ENCODE results near the gene KCNE5. TPM values are rescaled to one million over a fixed set of nuclear protein-coding genes. Genes with fewer than 3 reads are reported as not detected.
"Not testable (repeated sequence)": the region's sequence is repeated elsewhere in the genome, so short reads cannot be mapped to it uniquely, and the experiment has no call there.

Gene KCNE5
- total RNA-seq, 1 experiment from 2014 or later = 3.7 TPM

DNA sequence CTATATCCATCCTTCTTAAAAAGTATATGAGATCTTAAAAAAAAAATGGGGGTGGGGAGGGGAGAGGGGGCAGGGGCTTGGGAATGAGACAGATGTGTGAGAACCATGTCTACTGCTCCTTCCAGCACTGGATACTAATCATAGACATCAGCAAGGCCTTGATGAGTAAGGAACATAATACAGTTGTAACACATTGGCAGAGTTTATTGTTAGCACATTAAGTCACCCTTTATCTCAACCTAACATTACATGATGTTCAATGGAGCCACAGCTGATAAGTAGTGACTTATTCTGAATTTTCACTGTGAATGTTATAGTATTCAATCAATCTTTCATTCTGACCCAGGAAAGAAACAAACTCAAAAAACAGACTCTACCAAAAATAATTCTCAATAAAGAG is 47.3 kb upstream of the KCNE5 start:
- H2AK5ac ChIP-seq (ENCODE audit: insufficient read length, low read length) = no peak overlapping the region
- H3K27me3 ChIP-seq (ENCODE audit: insufficient read depth, low read length) = no peaks in the 10 kb centered on the region
- H4K8ac ChIP-seq (replicated peaks; ENCODE audit: insufficient read length, low read depth, low read length) = no peak overlapping the region
- no peak overlapping the region for H3K27ac ChIP-seq (ENCODE audit: insufficient read length, low read depth, low read length)
- H2BK15ac ChIP-seq (ENCODE audit: low read depth, low read length) = no peak overlapping the region
- Mint-ChIP-seq H3K4me3 (no peak overlapping the region), H3K27ac (no peak overlapping the region), H3K27me3 (ENCODE audit: low read depth) (no peaks in the 10 kb centered on the region), H3K36me3 (ENCODE audit: insufficient read depth in 1 of 3, low read depth in 3 of 3) (peaks cover 53 to 66% (median 53%) of the 10 kb centered on the region in 3 experiments), H3K9me3 (peaks cover 3 to 10% of the 10 kb centered on the region in 2 experiments; a peak in 4 of 5 replicates), H3K4me1 (no peaks in the 10 kb centered on the region)
- H3K56ac ChIP-seq (ENCODE audit: insufficient read length, low read depth, low read length) = no peak overlapping the region
- H2AFZ ChIP-seq (ENCODE audit: low read length) = no peak overlapping the region
- no peak overlapping the region for H3T11ph ChIP-seq (ENCODE audit: low read length)
- no peak for DNase-seq
- no peak overlapping the region for H3K23ac ChIP-seq (ENCODE audit: insufficient read length, low read depth, low read length)
- no peaks in the 10 kb centered on the region for H3K9me3 ChIP-seq (ENCODE audit: control insufficient read depth, low read depth, low read length)
- no peaks in the 10 kb centered on the region for H4K20me1 ChIP-seq (ENCODE audit: control insufficient read depth, insufficient read depth, insufficient read length)
- H2BK120ac ChIP-seq (ENCODE audit: low read depth, low read length, poor library complexity, severe bottlenecking) = no peak overlapping the region
- no peak overlapping the region for H3K14ac ChIP-seq (ENCODE audit: insufficient read depth, low read length)
- TF ChIP-seq CTCF (conservative IDR thresholded peaks at IDR 0.05) = no peak
- H3K18ac ChIP-seq (ENCODE audit: insufficient read length, low read depth, low read length) = no peak overlapping the region
- no peaks in the 10 kb centered on the region for H3K79me1 ChIP-seq (ENCODE audit: insufficient read depth, low read depth, low read length, poor library complexity, severe bottlenecking)
- no peaks in the 10 kb centered on the region for H3K4me1 ChIP-seq (ENCODE audit: insufficient read depth, low read length)
- no peaks in the 10 kb centered on the region for H3K79me2 ChIP-seq (ENCODE audit: insufficient read depth, low read length)
- H4K91ac ChIP-seq (ENCODE audit: insufficient read length, low read depth, low read length) = no peak overlapping the region
- no peak overlapping the region for H3K9ac ChIP-seq (ENCODE audit: extremely low read depth, insufficient read length, low read length)
- H3K4me2 ChIP-seq (ENCODE audit: insufficient read depth, insufficient read length, low read length) = no peak overlapping the region
- H4K5ac ChIP-seq (ENCODE audit: insufficient read length, low read depth, low read length) = no peak overlapping the region
- H2BK12ac ChIP-seq (ENCODE audit: insufficient read length, low read depth, low read length) = no peak overlapping the region
- H2BK5ac ChIP-seq (ENCODE audit: insufficient read length, low read length) = no peak overlapping the region
- H2BK20ac ChIP-seq (ENCODE audit: low read depth, low read length, poor library complexity, severe bottlenecking) = no peak overlapping the region
- H3K4ac ChIP-seq (ENCODE audit: low read depth, low read length) = no peak overlapping the region
- no peaks in the 10 kb centered on the region for H3K23me2 ChIP-seq (ENCODE audit: insufficient read length, low read depth, low read length, poor library complexity, severe bottlenecking)

GRCh38 chrX:109671170-109671569 is 46.2 kb upstream of the KCNE5 start:
- H2AK5ac ChIP-seq (ENCODE audit: insufficient read length, low read length); H4K91ac ChIP-seq (ENCODE audit: insufficient read length, low read depth, low read length); H3K4me1 ChIP-seq (ENCODE audit: insufficient read depth, low read length); H3K9ac ChIP-seq (ENCODE audit: extremely low read depth, insufficient read length, low read length); H2BK12ac ChIP-seq (ENCODE audit: insufficient read length, low read depth, low read length); H4K5ac ChIP-seq (ENCODE audit: insufficient read length, low read depth, low read length); H2BK20ac ChIP-seq (ENCODE audit: low read depth, low read length, poor library complexity, severe bottlenecking); H3K27me3 Mint-ChIP-seq (ENCODE audit: low read depth); DNase-seq; H3K27ac Mint-ChIP-seq; H3K56ac ChIP-seq (ENCODE audit: insufficient read length, low read depth, low read length); H4K8ac ChIP-seq (replicated peaks; ENCODE audit: insufficient read length, low read depth, low read length); H3K79me1 ChIP-seq (ENCODE audit: insufficient read depth, low read depth, low read length, poor library complexity, severe bottlenecking); H3K4me2 ChIP-seq (ENCODE audit: insufficient read depth, insufficient read length, low read length); H2BK15ac ChIP-seq (ENCODE audit: low read depth, low read length); H3K79me2 ChIP-seq (ENCODE audit: insufficient read depth, low read length); H2BK5ac ChIP-seq (ENCODE audit: insufficient read length, low read length); H3K4me3 Mint-ChIP-seq; H3K18ac ChIP-seq (ENCODE audit: insufficient read length, low read depth, low read length); H3K23ac ChIP-seq (ENCODE audit: insufficient read length, low read depth, low read length); H3K27ac ChIP-seq (ENCODE audit: insufficient read length, low read depth, low read length); H2AFZ ChIP-seq (ENCODE audit: low read length); H3K4ac ChIP-seq (ENCODE audit: low read depth, low read length); H3K9me3 ChIP-seq (ENCODE audit: control insufficient read depth, low read depth, low read length); H3K14ac ChIP-seq (ENCODE audit: insufficient read depth, low read length); H3T11ph ChIP-seq (ENCODE audit: low read length); H2BK120ac ChIP-seq (ENCODE audit: low read depth, low read length, poor library complexity, severe bottlenecking); H3K23me2 ChIP-seq (ENCODE audit: insufficient read length, low read depth, low read length, poor library complexity, severe bottlenecking); H4K20me1 ChIP-seq (ENCODE audit: control insufficient read depth, insufficient read depth, insufficient read length); H3K4me1 Mint-ChIP-seq; H3K27me3 ChIP-seq (ENCODE audit: insufficient read depth, low read length): not testable (repeated sequence)
- Mint-ChIP-seq H3K9me3 (peaks cover 3 to 10% of the 10 kb centered on the region in 2 experiments; a peak in 4 of 5 replicates), H3K36me3 (ENCODE audit: insufficient read depth in 1 of 3, low read depth in 3 of 3) (peaks cover 53 to 64% (median 58%) of the 10 kb centered on the region in 3 experiments)
- WGBS (ENCODE audit: extremely low coverage, insufficient read length, low lambda C conversion rate) = no CpG with 5 or more reads among the region's 29 CpGs

All from H9 (cell line).